DOHH2 (cell line): ENCODE data around the gene DOCK1.

ENCODE experiments used
- H3F3A ChIP-seq: fragments of 200-600 bp; sonication (generic), shearing (Covaris generic); 2 replicates; pipeline ENCODE4 v1.6.0; 2016; ENCODE audit warnings: antibody characterized with exemption, mild to moderate bottlenecking; ENCODE audit not compliant: control insufficient read depth, insufficient read depth
- H3K27ac ChIP-seq: fragments of 200-600 bp; sonication (generic); 2 replicates; pipeline ENCODE4 v1.5.1; 2014; ENCODE audit warnings: low read depth, mild to moderate bottlenecking, low read length, moderate library complexity
- H3K27me3 ChIP-seq: fragments of 200-600 bp; sonication (generic); 2 replicates; pipeline ENCODE4 v1.6.1; 2014; ENCODE audit warnings: mild to moderate bottlenecking, low read length, mixed read lengths; ENCODE audit not compliant: control insufficient read depth
- H3K36me3 ChIP-seq: fragments of 200-600 bp; sonication (generic); 2 replicates; pipeline ENCODE4 v1.6.1; 2014; ENCODE audit warnings: mild to moderate bottlenecking, low read length, moderate library complexity, mixed read lengths; ENCODE audit not compliant: control insufficient read depth
- H3K4me1 ChIP-seq: fragments of 200-600 bp; sonication (generic); 2 replicates; pipeline ENCODE4 v1.6.1; 2014; ENCODE audit warnings: mild to moderate bottlenecking, low read length, mixed read lengths; ENCODE audit not compliant: control insufficient read depth
- H3K4me2 ChIP-seq: fragments of 200-600 bp; sonication (generic); 2 replicates; pipeline ENCODE4 v1.6.0; 2014; ENCODE audit warnings: mild to moderate bottlenecking, low read length, moderate library complexity
- H3K4me3 ChIP-seq: fragments of 200-600 bp; sonication (generic); 2 replicates; pipeline ENCODE4 v1.5.1; 2014; ENCODE audit warnings: mild to moderate bottlenecking, low read length, mixed read lengths
- H3K79me2 ChIP-seq: fragments of 200-600 bp; sonication (generic); 2 replicates; pipeline ENCODE4 v1.6.1; 2014; ENCODE audit warnings: mild to moderate bottlenecking, low read length, mixed read lengths; ENCODE audit not compliant: control insufficient read depth
- H3K9me2 ChIP-seq: fragments of 200-600 bp; sonication (generic); replicated peaks from 2 replicates; pipeline ENCODE4 v1.6.1; 2014; ENCODE audit warnings: mild to moderate bottlenecking, low read length, mixed read lengths; ENCODE audit not compliant: control insufficient read depth
- H3K9me3 ChIP-seq: fragments of 200-600 bp; sonication (generic); 2 replicates; pipeline ENCODE4 v1.6.1; 2014; ENCODE audit warnings: antibody characterized with exemption, low read length, mixed read lengths; ENCODE audit not compliant: control insufficient read depth, insufficient read depth
- H4K20me1 ChIP-seq: fragments of 200-600 bp; sonication (generic); 2 replicates; pipeline ENCODE4 v1.6.0; 2014; ENCODE audit warnings: low read depth, mild to moderate bottlenecking, antibody characterized with exemption, low read length, moderate library complexity; ENCODE audit not compliant: control insufficient read depth, insufficient read depth
- CTCF ChIP-seq: fragments of 200-600 bp; sonication (generic); IDR thresholded peaks from one replicate; pipeline ENCODE4 v1.5.1; 2014; ENCODE audit warnings: antibody characterized with exemption, mild to moderate bottlenecking, low read depth, low read length; ENCODE audit not compliant: poor library complexity, severe bottlenecking
- EZH2phosphoT487 ChIP-seq: fragments of 200-600 bp; sonication (generic); IDR thresholded peaks from 2 replicates; pipeline ENCODE4 v1.6.1; 2017; ENCODE audit warnings: borderline replicate concordance, mild to moderate bottlenecking, antibody characterized with exemption, low read length, moderate library complexity, mixed read lengths

The DOCK1 gene

GRCh38 chr10:126955934-126956711, 50.9 kb downstream of the DOCK1 start:
- H3K36me3 ChIP-seq, result no peaks in the 10 kb centered on the region
- H3K4me2 ChIP-seq, result no peak overlapping the region
- no peak overlapping the region for H3K27ac ChIP-seq
- H3K4me1 ChIP-seq, result no peaks in the 10 kb centered on the region
- peaks cover 43% of the 10 kb centered on the region for H3K9me3 ChIP-seq
- H3K9me2 ChIP-seq, result no peaks in the 10 kb centered on the region
- peaks cover 16% of the 10 kb centered on the region for H3F3A ChIP-seq
- no peak overlapping the region for H3K4me3 ChIP-seq
- TF ChIP-seq EZH2phosphoT487, result no peak
- TF ChIP-seq CTCF, result no peak
- no peaks in the 10 kb centered on the region for H4K20me1 ChIP-seq
- H3K27me3 ChIP-seq, result no peaks in the 10 kb centered on the region
- no peaks in the 10 kb centered on the region for H3K79me2 ChIP-seq

GRCh38 chr10:126956712-126957108, 51.5 kb downstream of the DOCK1 start:
- no peaks in the 10 kb centered on the region for H3K79me2 ChIP-seq
- H3K4me2 ChIP-seq, result no peak overlapping the region
- no peaks in the 10 kb centered on the region for H4K20me1 ChIP-seq
- H3K9me3 ChIP-seq, result peaks cover 38% of the 10 kb centered on the region
- no peak overlapping the region for H3K27ac ChIP-seq
- H3K4me3 ChIP-seq, result no peak overlapping the region
- H3K9me2 ChIP-seq, result no peaks in the 10 kb centered on the region
- TF ChIP-seq EZH2phosphoT487, result no peak
- no peak for TF ChIP-seq CTCF
- no peaks in the 10 kb centered on the region for H3K36me3 ChIP-seq
- no peaks in the 10 kb centered on the region for H3K4me1 ChIP-seq
- peaks cover 13% of the 10 kb centered on the region for H3F3A ChIP-seq
- no peaks in the 10 kb centered on the region for H3K27me3 ChIP-seq

GRCh38 chr10:126957111-126957510, 51.9 kb downstream of the DOCK1 start:
- Histone ChIP-seq H3K4me2 (no peak overlapping the region), H3K4me3 (no peak overlapping the region), H3F3A (peaks cover 11% of the 10 kb centered on the region), H3K36me3 (no peaks in the 10 kb centered on the region), H3K79me2 (no peaks in the 10 kb centered on the region), H3K27ac (no peak overlapping the region), H3K4me1 (no peaks in the 10 kb centered on the region), H4K20me1 (no peaks in the 10 kb centered on the region), H3K9me3 (peaks cover 35% of the 10 kb centered on the region), H3K27me3 (no peaks in the 10 kb centered on the region), H3K9me2 (no peaks in the 10 kb centered on the region)
- TF ChIP-seq EZH2phosphoT487 (no peak), CTCF (no peak)
